T-helper 2 cell treated with Interferon-gamma antibody and Interleukin-4, amounts not matched to agents 5 μg/mL and 100 μg/mL, for 36 hours (primary cell): ENCODE data around the gene RPS3.

Experiments
- DNase-seq: peaks from one replicate; pipeline ENCODE4 v3.0.0; 2021; ENCODE audit warnings: low spot score
- H3K27ac Mint-ChIP-seq: one replicate; pipeline ENCODE4 v1.8.0; 2021; ENCODE audit warnings: mild to moderate bottlenecking, mixed read lengths
- H3K27me3 Mint-ChIP-seq: one replicate; pipeline ENCODE4 v1.8.0; 2021; ENCODE audit warnings: low read depth, mixed read lengths
- H3K36me3 Mint-ChIP-seq: one replicate; pipeline ENCODE4 v1.8.0; 2021; ENCODE audit warnings: low read depth, mixed read lengths
- H3K4me1 Mint-ChIP-seq: one replicate; pipeline ENCODE4 v1.8.0; 2021; ENCODE audit warnings: low read depth, mixed read lengths
- H3K4me3 Mint-ChIP-seq: one replicate; pipeline ENCODE4 v1.8.0; 2022; ENCODE audit warnings: mild to moderate bottlenecking, moderate library complexity, mixed read lengths
- H3K9me3 Mint-ChIP-seq: one replicate; pipeline ENCODE4 v1.8.0; 2021; ENCODE audit warnings: mixed read lengths

Gene RPS3

GRCh38 chr11:75429902-75430713 is 30.8 kb downstream of the RPS3 start:
- H3K9me3 Mint-ChIP-seq, result peaks cover 3% of the 10 kb centered on the region
- peaks cover 27% of the 10 kb centered on the region for H3K4me1 Mint-ChIP-seq
- H3K27me3 Mint-ChIP-seq, result peaks cover 55% of the 10 kb centered on the region
- peak; percentile 70 for DNase-seq
- H3K36me3 Mint-ChIP-seq, result peaks cover 9% of the 10 kb centered on the region
- H3K27ac Mint-ChIP-seq, result peak overlapping the region; percentile 82
- peak overlapping the region; percentile 83 for H3K4me3 Mint-ChIP-seq

- Mint-ChIP-seq H3K9me3 (peaks cover 3% of the 10 kb centered on the region), H3K27ac (peak overlapping the region; percentile 82), H3K36me3 (peaks cover 9% of the 10 kb centered on the region), H3K4me1 (peaks cover 27% of the 10 kb centered on the region), H3K4me3 (peak overlapping the region; percentile 83), H3K27me3 (peaks cover 55% of the 10 kb centered on the region)
- DNase-seq, result no peak
Measured at GRCh38 chr11:75430714-75431532, 31.6 kb downstream of the RPS3 start.

- Mint-ChIP-seq H3K27me3 (peaks cover 55% of the 10 kb centered on the region), H3K4me3 (peak overlapping the region; percentile 83), H3K4me1 (peaks cover 27% of the 10 kb centered on the region), H3K27ac (no peak overlapping the region), H3K36me3 (peaks cover 9% of the 10 kb centered on the region), H3K9me3 (peaks cover 3% of the 10 kb centered on the region)
- no peak for DNase-seq
Measured at GRCh38 chr11:75431533-75432525, 32.5 kb downstream of the RPS3 start.

GRCh38 chr11:75432911-75433321 is 33.6 kb downstream of the RPS3 start, which contains the start of gene KLHL35:
Gene KLHL35, minus strand, starts transcription at chr11:75433203. Its CDS starts 2,574 bp downstream, at chr11:75430629.
- peaks cover 9% of the 10 kb centered on the region for H3K36me3 Mint-ChIP-seq

GRCh38 chr11:75433443-75433842 is 34.1 kb downstream of the RPS3 start:
- H3K27me3 Mint-ChIP-seq, result peaks cover 43% of the 10 kb centered on the region
- no peak overlapping the region for H3K27ac Mint-ChIP-seq
- H3K4me1 Mint-ChIP-seq, result peaks cover 19% of the 10 kb centered on the region

More at GRCh38 chr11:75432911-75433321, 33.6 kb downstream of the RPS3 start, which contains the start of gene KLHL35:
- Mint-ChIP-seq H3K9me3 (peaks cover 3% of the 10 kb centered on the region), H3K27me3 (peaks cover 49% of the 10 kb centered on the region), H3K4me3 (no peak within 1 kb of the TSS), H3K27ac (no peak within 1 kb of the TSS), H3K4me1 (peaks cover 23% of the 10 kb centered on the region)
- DNase-seq, result no peak

GRCh38 chr11:75434051-75434450 is 34.7 kb downstream of the RPS3 start:
- Mint-ChIP-seq H3K36me3 (peaks cover 4% of the 10 kb centered on the region), H3K27ac (no peak overlapping the region)

More at GRCh38 chr11:75433443-75433842, 34.1 kb downstream of the RPS3 start:
- H3K4me3 Mint-ChIP-seq, result no peak overlapping the region
- DNase-seq, result no peak
- H3K9me3 Mint-ChIP-seq, result peaks cover 3% of the 10 kb centered on the region
- peaks cover 8% of the 10 kb centered on the region for H3K36me3 Mint-ChIP-seq

GRCh38 chr11:75434886-75435570 is 35.7 kb downstream of the RPS3 start:
- peaks cover 33% of the 10 kb centered on the region for H3K27me3 Mint-ChIP-seq
- no peak overlapping the region for H3K27ac Mint-ChIP-seq
- no peak overlapping the region for H3K4me3 Mint-ChIP-seq
- peaks cover 10% of the 10 kb centered on the region for H3K4me1 Mint-ChIP-seq
- no peaks in the 10 kb centered on the region for H3K9me3 Mint-ChIP-seq
- DNase-seq, result no peak
- H3K36me3 Mint-ChIP-seq, result no peaks in the 10 kb centered on the region

More at GRCh38 chr11:75434051-75434450, 34.7 kb downstream of the RPS3 start:
- H3K4me1 Mint-ChIP-seq, result peaks cover 15% of the 10 kb centered on the region
- DNase-seq, result no peak
- H3K4me3 Mint-ChIP-seq, result no peak overlapping the region
- peaks cover 37% of the 10 kb centered on the region for H3K27me3 Mint-ChIP-seq
- peaks cover 3% of the 10 kb centered on the region for H3K9me3 Mint-ChIP-seq

GRCh38 chr11:75435571-75435925 is 36.2 kb downstream of the RPS3 start:
- H3K27me3 Mint-ChIP-seq, result peaks cover 31% of the 10 kb centered on the region
- H3K27ac Mint-ChIP-seq, result no peak overlapping the region
- H3K4me1 Mint-ChIP-seq, result peaks cover 9% of the 10 kb centered on the region
- H3K36me3 Mint-ChIP-seq, result no peaks in the 10 kb centered on the region
- DNase-seq, result no peak
- no peak overlapping the region for H3K4me3 Mint-ChIP-seq
- no peaks in the 10 kb centered on the region for H3K9me3 Mint-ChIP-seq

- Mint-ChIP-seq H3K27ac (no peak overlapping the region), H3K36me3 (no peaks in the 10 kb centered on the region), H3K9me3 (no peaks in the 10 kb centered on the region), H3K4me3 (no peak overlapping the region), H3K4me1 (peaks cover 2% of the 10 kb centered on the region), H3K27me3 (peaks cover 18% of the 10 kb centered on the region)
- DNase-seq, result no peak
Measured at GRCh38 chr11:75436806-75437205, 37.5 kb downstream of the RPS3 start.

GRCh38 chr11:75437966-75438659 is 38.8 kb downstream of the RPS3 start:
- H3K9me3 Mint-ChIP-seq, result no peaks in the 10 kb centered on the region
- no peak overlapping the region for H3K4me3 Mint-ChIP-seq
- no peaks in the 10 kb centered on the region for H3K36me3 Mint-ChIP-seq
- peaks cover 7% of the 10 kb centered on the region for H3K27me3 Mint-ChIP-seq
- H3K4me1 Mint-ChIP-seq, result no peaks in the 10 kb centered on the region
- no peak overlapping the region for H3K27ac Mint-ChIP-seq
- no peak for DNase-seq

- H3K27ac Mint-ChIP-seq, result no peak overlapping the region
- no peak overlapping the region for H3K4me3 Mint-ChIP-seq
- no peak for DNase-seq
- no peaks in the 10 kb centered on the region for H3K27me3 Mint-ChIP-seq
- no peaks in the 10 kb centered on the region for H3K4me1 Mint-ChIP-seq
- H3K36me3 Mint-ChIP-seq, result no peaks in the 10 kb centered on the region
- no peaks in the 10 kb centered on the region for H3K9me3 Mint-ChIP-seq
Measured at GRCh38 chr11:75439026-75439425, 39.7 kb downstream of the RPS3 start.

GRCh38 chr11:75439495-75440120 is 40.3 kb downstream of the RPS3 start:
- Mint-ChIP-seq H3K9me3 (no peaks in the 10 kb centered on the region), H3K4me3 (no peak overlapping the region), H3K4me1 (no peaks in the 10 kb centered on the region), H3K27me3 (no peaks in the 10 kb centered on the region), H3K27ac (no peak overlapping the region), H3K36me3 (no peaks in the 10 kb centered on the region)
- no peak for DNase-seq
